Type B pancreatic cell (in vitro differentiated cells): Measurements from ENCODE around the gene P2RY4. TPM values are rescaled to one million over a fixed set of nuclear protein-coding genes. Genes with fewer than 3 reads are reported as not detected.

Source experiments
- DNase-seq: peaks from one replicate; pipeline ENCODE4 v3.0.0; 2021; ENCODE audit warnings: mixed read lengths; ENCODE audit not compliant: unreplicated experiment; ENCODE audit errors: extremely low spot score
- H3K27ac Mint-ChIP-seq: 2 replicates; pipeline ENCODE4 v1.8.0; 2021; ENCODE audit warnings: mild to moderate bottlenecking, mixed read lengths
- H3K27me3 Mint-ChIP-seq: 2 replicates; pipeline ENCODE4 v1.8.0; 2021; ENCODE audit warnings: mixed read lengths
- H3K36me3 Mint-ChIP-seq: 2 replicates; pipeline ENCODE4 v1.8.0; 2021; ENCODE audit warnings: mixed read lengths
- H3K4me1 Mint-ChIP-seq: one replicate; pipeline ENCODE4 v1.8.0; 2021; ENCODE audit warnings: mixed read lengths; ENCODE audit not compliant: unreplicated experiment
- H3K4me3 Mint-ChIP-seq: 2 replicates; pipeline ENCODE4 v1.8.0; 2021; ENCODE audit warnings: mild to moderate bottlenecking, mixed read lengths
- H3K9me3 Mint-ChIP-seq: 2 replicates; pipeline ENCODE4 v1.8.0; 2021; ENCODE audit warnings: mixed read lengths
- CTCF ChIP-seq: fragments of 200-600 bp; sonication (generic); conservative IDR thresholded peaks from 2 replicates; pipeline ENCODE4 v1.5.0; 2021; ENCODE audit warnings: antibody characterized with exemption, mild to moderate bottlenecking
- long read RNA-seq: library from polyadenylated mRNA; unstranded; transcript quantifications from one replicate; pipeline ENCODE4 v2.0.0, GENCODE V29; 2020
- total RNA-seq: library from RNA; stranded (reverse); gene quantifications from 2 replicates; pipeline ENCODE4 v1.2.1, GENCODE V29; 2021; ENCODE audit warnings: low replicate concordance

P2RY4 gene
- not detected in 2 replicates for total RNA-seq
- long read RNA-seq = 0 reads

- Mint-ChIP-seq H3K27me3 (peaks cover 3% of the 10 kb centered on the region), H3K27ac (no peak within 1 kb of the TSS), H3K36me3 (no peaks in the 10 kb centered on the region), H3K4me3 (no peak within 1 kb of the TSS), H3K4me1 (no peaks in the 10 kb centered on the region), H3K9me3 (no peaks in the 10 kb centered on the region)
- no peak for TF ChIP-seq CTCF
- DNase-seq = no peak
These were observed at the start of gene P2RY4 for GRCh38 chrX:70260104-70260503. P2RY4 (minus strand) TSS chrX:70260204; CDS start chrX:70259624, 580 bp downstream.

GRCh38 chrX:70301716-70302115, 41.7 kb upstream of the P2RY4 start:
- H3K4me3 Mint-ChIP-seq = no peak overlapping the region
- no peaks in the 10 kb centered on the region for H3K27me3 Mint-ChIP-seq

GRCh38 chrX:70293621-70294020, 33.6 kb upstream of the P2RY4 start:
- Mint-ChIP-seq H3K4me3 (no peak overlapping the region), H3K27me3 (no peaks in the 10 kb centered on the region), H3K9me3 (no peaks in the 10 kb centered on the region), H3K36me3 (no peaks in the 10 kb centered on the region), H3K4me1 (no peaks in the 10 kb centered on the region), H3K27ac (no peak overlapping the region)
- no peak for TF ChIP-seq CTCF
- no peak for DNase-seq

More at GRCh38 chrX:70301716-70302115, 41.7 kb upstream of the P2RY4 start:
- Mint-ChIP-seq H3K4me1 (no peaks in the 10 kb centered on the region), H3K9me3 (no peaks in the 10 kb centered on the region), H3K27ac (no peak overlapping the region), H3K36me3 (peaks cover 10% of the 10 kb centered on the region)
- no peak for TF ChIP-seq CTCF
- DNase-seq = no peak

- Mint-ChIP-seq H3K9me3 (no peaks in the 10 kb centered on the region), H3K27me3 (no peaks in the 10 kb centered on the region), H3K4me1 (no peaks in the 10 kb centered on the region), H3K4me3 (peak overlapping the region; percentile 38), H3K27ac (no peak overlapping the region), H3K36me3 (no peaks in the 10 kb centered on the region)
- TF ChIP-seq CTCF = no peak
- no peak for DNase-seq
These were observed 32.8 kb upstream of the P2RY4 start for GRCh38 chrX:70292788-70293187.

- no peaks in the 10 kb centered on the region for H3K27me3 Mint-ChIP-seq
- peak within 1 kb of the TSS; percentile 93 for H3K4me3 Mint-ChIP-seq
These were observed 30.1 kb upstream of the P2RY4 start, which contains the start of the genes KIF4A and PDZD11 for GRCh38 chrX:70289793-70290770. KIF4A (plus strand) TSS chrX:70290104; CDS start chrX:70290459, 355 bp downstream. PDZD11 (minus strand) TSS chrX:70289927; CDS start chrX:70289341, 586 bp downstream.

More at GRCh38 chrX:70289793-70290770, 30.1 kb upstream of the P2RY4 start, which contains the start of the genes KIF4A and PDZD11:
- Mint-ChIP-seq H3K36me3 (peaks cover 3% of the 10 kb centered on the region), H3K9me3 (no peaks in the 10 kb centered on the region), H3K27ac (peak within 1 kb of the TSS; percentile 72), H3K4me1 (no peaks in the 10 kb centered on the region)
- TF ChIP-seq CTCF = no peak
- peak; percentile 85 for DNase-seq
